ENCODE results near the gene TMEM63C.

TMEM63C gene

DNA sequence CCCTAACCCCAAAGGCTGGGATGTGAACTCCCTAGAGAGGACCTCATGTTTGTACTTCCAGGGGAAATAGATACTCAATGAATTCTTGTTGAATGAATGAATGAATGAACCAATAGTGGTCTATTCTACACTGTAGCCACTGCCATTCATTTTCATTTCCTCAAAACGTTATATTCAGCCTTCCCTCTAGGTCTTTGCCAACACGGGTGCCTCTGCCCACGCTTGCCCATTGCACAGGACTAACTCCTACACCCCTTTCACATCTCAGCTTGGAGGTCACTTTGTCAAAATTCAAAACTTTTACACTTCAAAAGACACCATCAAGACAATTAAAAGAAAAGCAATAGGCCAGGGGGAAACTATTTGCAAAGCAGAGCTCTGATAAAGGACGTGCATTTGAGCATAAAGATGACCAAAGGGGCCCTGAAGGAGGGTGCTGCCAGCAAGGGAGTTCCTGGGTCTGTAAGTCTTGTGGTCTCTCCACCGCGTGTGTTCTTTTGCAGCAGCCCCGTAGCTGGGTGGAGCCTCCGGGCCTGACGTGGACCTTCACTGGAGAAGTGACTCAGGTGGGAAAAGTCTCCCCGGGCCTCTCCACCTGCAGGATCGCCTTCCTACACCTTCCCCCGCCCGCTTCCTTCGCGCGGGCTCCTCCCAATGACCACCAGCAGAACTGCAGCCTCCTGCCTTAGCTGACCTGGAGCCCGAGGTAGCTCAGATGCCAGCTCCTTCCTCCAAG is 31.5 kb downstream of the TMEM63C start:
- ChIA-PET POLR2A (no interaction called here), CTCF (interaction anchor here (1.0 to 1.3 kb wide), 7 partner anchors 8 to 340 kb away, joined by 3 to 4 read pairs (median 3); no protein-coding TSS in a partner anchor)
- peak; percentile 65 for TF ChIP-seq CTCF (IDR thresholded peaks at IDR 0.05; ENCODE audit: insufficient read depth, low read length, missing control alignments)

GRCh38 chr14:77213679-77214016 is 32.0 kb downstream of the TMEM63C start:
- POLR2A ChIA-PET = no interaction called here

More for the DNA sequence above, 31.5 kb downstream of the TMEM63C start:
- H3K4me3 ChIP-seq (ENCODE audit: low read depth, low read length) = no peak overlapping the region
- DNase-seq (ENCODE audit: low read depth, low spot score) = no peak

DNA sequence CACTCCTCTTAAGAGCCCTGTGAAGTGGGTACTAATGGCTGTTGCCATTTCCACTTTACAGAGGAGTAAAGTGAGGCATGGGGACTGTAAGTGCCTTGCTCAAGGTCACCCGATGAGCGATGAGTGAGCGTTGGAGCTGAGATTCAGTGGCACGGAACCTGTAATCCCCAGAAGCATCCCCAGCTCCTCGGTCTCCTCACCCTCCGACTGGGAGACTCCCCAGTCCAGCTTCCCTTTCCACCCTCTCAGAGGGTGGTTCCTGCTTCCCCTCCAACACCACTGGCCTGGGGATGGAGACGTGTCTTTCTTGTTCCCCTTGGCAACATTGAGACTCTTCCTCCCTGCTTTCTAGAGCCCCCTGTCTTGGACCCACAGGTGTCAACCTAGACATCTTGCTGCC is 32.6 kb downstream of the TMEM63C start:
- TF ChIP-seq CTCF (IDR thresholded peaks at IDR 0.05; ENCODE audit: insufficient read depth, low read length, missing control alignments) = no peak
- ChIA-PET POLR2A (no interaction called here), CTCF (interaction anchor here (1.1 to 1.2 kb wide), 2 partner anchors 23 to 341 kb away, joined by 3 read pairs; no protein-coding TSS in a partner anchor)
- no peak overlapping the region for H3K4me3 ChIP-seq (ENCODE audit: low read depth, low read length)
- no peak for DNase-seq (ENCODE audit: low read depth, low spot score)

More at GRCh38 chr14:77213679-77214016, 32.0 kb downstream of the TMEM63C start:
- no peak overlapping the region for H3K4me3 ChIP-seq (ENCODE audit: low read depth, low read length)
- CTCF ChIA-PET = interaction anchor here (1.0 to 1.3 kb wide), 7 partner anchors 9 to 340 kb away, joined by 3 to 4 read pairs (median 3); no protein-coding TSS in a partner anchor
- TF ChIP-seq CTCF (IDR thresholded peaks at IDR 0.05; ENCODE audit: insufficient read depth, low read length, missing control alignments) = no peak
- no peak for DNase-seq (ENCODE audit: low read depth, low spot score)

GRCh38 chr14:77217551-77217950 is 36.0 kb downstream of the TMEM63C start:
- H3K4me3 ChIP-seq (ENCODE audit: low read depth, low read length) = no peak overlapping the region
- POLR2A ChIA-PET = interaction anchor here (0.7 kb wide), 1 partner anchor 58 kb away, joined by 3 read pairs; no protein-coding TSS in a partner anchor
- DNase-seq (ENCODE audit: low read depth, low spot score) = no peak
- CTCF ChIA-PET = no interaction called here
- TF ChIP-seq CTCF (IDR thresholded peaks at IDR 0.05; ENCODE audit: insufficient read depth, low read length, missing control alignments) = no peak

GRCh38 chr14:77219591-77219990 is 38.0 kb downstream of the TMEM63C start:
- DNase-seq (ENCODE audit: low read depth, low spot score) = no peak
- H3K4me3 ChIP-seq (ENCODE audit: low read depth, low read length) = no peak overlapping the region
- ChIA-PET POLR2A (no interaction called here), CTCF (no interaction called here)
- TF ChIP-seq CTCF (IDR thresholded peaks at IDR 0.05; ENCODE audit: insufficient read depth, low read length, missing control alignments) = no peak

DNA sequence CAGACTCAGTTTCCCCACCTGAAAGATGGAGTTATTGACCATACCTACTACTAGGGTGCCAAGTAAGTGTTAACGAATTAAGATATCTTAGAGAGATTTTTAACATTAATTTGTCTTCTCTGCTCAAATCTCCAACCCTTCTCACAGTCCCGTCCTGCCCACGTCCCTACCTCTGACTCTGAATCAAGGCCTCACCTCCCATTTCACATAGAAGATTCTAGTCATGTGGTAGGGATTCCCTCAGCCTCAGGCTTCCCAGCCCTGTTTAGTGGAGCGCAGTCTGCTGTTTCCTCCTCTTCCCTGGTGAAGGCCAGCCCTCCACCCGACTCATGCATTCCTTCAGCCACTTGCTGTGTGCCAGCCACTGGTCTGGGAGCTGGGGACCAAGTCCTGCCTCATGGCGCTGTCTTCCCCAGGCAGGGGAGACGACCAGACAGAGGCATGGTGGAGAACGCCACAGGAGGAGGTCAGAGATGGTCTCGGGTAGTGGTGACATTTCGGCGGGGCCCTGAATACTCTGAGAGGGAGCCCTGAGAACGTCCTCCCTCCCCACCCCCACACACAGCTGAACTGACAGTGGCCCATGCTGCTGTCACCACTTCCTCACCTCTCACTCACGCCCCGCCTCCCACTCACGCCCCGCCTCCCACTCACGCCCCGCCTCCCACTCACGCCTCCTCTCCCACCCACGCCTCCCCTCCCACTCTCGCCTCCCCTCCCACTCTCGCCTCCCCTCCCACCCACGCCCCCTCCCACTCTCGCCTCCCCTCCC is 38.8 kb downstream of the TMEM63C start:
- TF ChIP-seq CTCF (IDR thresholded peaks at IDR 0.05; ENCODE audit: insufficient read depth, low read length, missing control alignments) = no peak
- POLR2A ChIA-PET = no interaction called here
- CTCF ChIA-PET = no interaction called here
- DNase-seq (ENCODE audit: low read depth, low spot score) = no peak
- H3K4me3 ChIP-seq (ENCODE audit: low read depth, low read length) = no peak overlapping the region

All from AG04449 (cell line).